Endothelial cell (in vitro differentiated cells): ENCODE measurements around the gene FAM136A. TPM values are rescaled to one million over a fixed set of nuclear protein-coding genes. Genes with fewer than 3 reads are reported as not detected.

Experiments
- DNase-seq: peaks from one replicate; pipeline ENCODE4 v3.0.0; 2021; ENCODE audit warnings: low spot score
- H3K27ac Mint-ChIP-seq: one replicate; pipeline ENCODE4 v1.8.0; 2021; ENCODE audit warnings: mixed read lengths, inconsistent platforms; ENCODE audit not compliant: unreplicated experiment
- H3K27me3 Mint-ChIP-seq: one replicate; pipeline ENCODE4 v1.8.0; 2021; ENCODE audit warnings: mild to moderate bottlenecking, moderate library complexity, mixed read lengths, inconsistent platforms; ENCODE audit not compliant: unreplicated experiment
- H3K36me3 Mint-ChIP-seq: one replicate; pipeline ENCODE4 v1.8.0; 2021; ENCODE audit warnings: mild to moderate bottlenecking, low read depth, mixed read lengths, inconsistent platforms; ENCODE audit not compliant: unreplicated experiment
- H3K4me1 Mint-ChIP-seq: one replicate; pipeline ENCODE4 v1.8.0; 2021; ENCODE audit warnings: mild to moderate bottlenecking, mixed read lengths, inconsistent platforms; ENCODE audit not compliant: unreplicated experiment
- H3K4me3 Mint-ChIP-seq: one replicate; pipeline ENCODE4 v1.8.0; 2021; ENCODE audit warnings: mild to moderate bottlenecking, mixed read lengths, inconsistent platforms; ENCODE audit not compliant: unreplicated experiment
- H3K9me3 Mint-ChIP-seq: one replicate; pipeline ENCODE4 v1.8.0; 2021; ENCODE audit warnings: mixed read lengths, inconsistent platforms; ENCODE audit not compliant: unreplicated experiment
- CTCF ChIP-seq: fragments of 200-600 bp; sonication (generic); IDR thresholded peaks from one replicate; pipeline ENCODE4 v1.5.0; 2021; ENCODE audit warnings: antibody characterized with exemption; ENCODE audit not compliant: unreplicated experiment
- total RNA-seq: library from RNA; stranded (reverse); fragmentation: NEBNext Ultra II Directional; extraction: Animal tissue kit (Norgen Biotek cat#: 25700); gene quantifications from one replicate; pipeline ENCODE4 v1.2.1, GENCODE V29; 2021; ENCODE audit not compliant: unreplicated experiment

The FAM136A gene
- total RNA-seq, 1 donor from 2014 or later, result 37.9 TPM

DNA sequence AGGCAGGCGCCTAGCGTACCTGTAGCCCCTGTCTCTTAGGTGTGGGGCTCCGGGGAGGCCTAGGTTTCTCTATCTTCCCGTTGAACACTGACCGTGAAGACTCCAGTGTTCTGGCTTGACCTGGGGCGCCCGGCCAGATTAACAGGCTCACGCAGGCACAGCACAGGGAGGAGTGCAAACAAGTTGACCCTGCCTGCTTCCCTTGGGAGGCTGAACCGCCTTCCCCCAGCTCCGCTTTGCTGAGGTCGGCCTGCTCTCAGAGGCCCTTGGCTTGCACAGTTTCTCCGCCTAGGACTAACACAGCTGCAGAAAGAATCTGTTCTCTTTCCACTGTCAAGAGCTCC lies 43.4 kb downstream of the FAM136A start:
- Mint-ChIP-seq H3K4me1 (peaks cover 10% of the 10 kb centered on the region), H3K9me3 (no peaks in the 10 kb centered on the region), H3K27ac (no peak overlapping the region), H3K4me3 (peak overlapping the region; percentile 91), H3K36me3 (peaks cover 10% of the 10 kb centered on the region), H3K27me3 (peaks cover 3% of the 10 kb centered on the region)
- DNase-seq, result peak; percentile 20
- no peak for TF ChIP-seq CTCF

- no peak for TF ChIP-seq CTCF
- peaks cover 10% of the 10 kb centered on the region for H3K36me3 Mint-ChIP-seq
- no peak for DNase-seq
- peaks cover 3% of the 10 kb centered on the region for H3K27me3 Mint-ChIP-seq
- H3K4me3 Mint-ChIP-seq, result peak overlapping the region; percentile 44
- peaks cover 10% of the 10 kb centered on the region for H3K4me1 Mint-ChIP-seq
- H3K9me3 Mint-ChIP-seq, result no peaks in the 10 kb centered on the region
- H3K27ac Mint-ChIP-seq, result no peak overlapping the region
These were observed 46.1 kb downstream of the FAM136A start for GRCh38 chr2:70255637-70256314.

DNA sequence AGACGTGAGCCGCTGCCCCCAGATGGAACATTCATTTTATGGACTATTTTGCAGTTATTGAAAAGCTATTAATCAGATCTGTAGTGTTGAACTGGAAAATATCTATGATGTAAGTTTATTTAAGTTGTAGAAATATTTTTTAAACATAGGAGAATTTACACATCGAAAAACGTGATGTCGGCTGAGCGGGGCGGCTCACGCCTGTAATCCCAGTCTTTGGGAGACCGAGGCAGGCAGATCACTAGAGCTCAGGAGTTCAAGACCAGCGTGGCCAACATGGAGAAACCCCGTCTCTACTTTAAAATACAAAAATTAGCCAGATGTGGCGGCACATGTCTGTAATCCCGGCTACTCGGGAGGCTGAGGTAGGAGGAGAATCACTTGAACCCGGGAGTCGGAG lies 51.4 kb downstream of the FAM136A start:
- H3K27ac Mint-ChIP-seq, result no peak overlapping the region
- H3K4me3 Mint-ChIP-seq, result no peak overlapping the region

GRCh38 chr2:70248181-70248847 lies 53.6 kb downstream of the FAM136A start, which contains the start of gene TIA1:
TSS of gene TIA1 (minus strand) at chr2:70248628. CDS start at chr2:70248430, 198 bp downstream.
- H3K4me3 Mint-ChIP-seq, result peak within 1 kb of the TSS; percentile 98
- peak; percentile 98 for DNase-seq
- TF ChIP-seq CTCF, result no peak
- peaks cover 11% of the 10 kb centered on the region for H3K27me3 Mint-ChIP-seq
- H3K36me3 Mint-ChIP-seq, result peaks cover 13% of the 10 kb centered on the region
- peak within 1 kb of the TSS; percentile 98 for H3K27ac Mint-ChIP-seq
- H3K4me1 Mint-ChIP-seq, result peaks cover 32% of the 10 kb centered on the region
- no peaks in the 10 kb centered on the region for H3K9me3 Mint-ChIP-seq

More for the DNA sequence above, 51.4 kb downstream of the FAM136A start:
- no peak for TF ChIP-seq CTCF
- Mint-ChIP-seq H3K27me3 (peaks cover 9% of the 10 kb centered on the region), H3K36me3 (peaks cover 10% of the 10 kb centered on the region), H3K4me1 (peaks cover 21% of the 10 kb centered on the region), H3K9me3 (no peaks in the 10 kb centered on the region)
- no peak for DNase-seq
